Sciatic nerve (tissue), 2 donors: Measurements from ENCODE around the gene TNFRSF21. TPM values are rescaled to one million over a fixed set of nuclear protein-coding genes. Genes with fewer than 3 reads are reported as not detected.

Source experiments
- ATAC-seq: fragments of 200-7000 bp; cut with Tn5 transposase; one replicate; pipeline ENCODE4 v1.9.1; 2020; ENCODE audit warnings: mild to moderate bottlenecking, moderate library complexity
- DNase-seq: peaks from one replicate; pipeline ENCODE4 v3.0.0-alpha.2; 2020; ENCODE audit warnings: low spot score
- intact Hi-C: fragments of 100-400 bp; cut with DNase I; formaldehyde crosslinking; loops from one replicate; pipeline ENCODE4 v1.14.2; 2022
- total RNA-seq: library from RNA; stranded (reverse); fragmentation: NEBNext Ultra II Directional; extraction: Animal tissue kit (Norgen Biotek cat#: 25700); gene quantifications from one replicate; pipeline ENCODE4 v1.2.1, GENCODE V29; 2021
- donor health status: DM: no; HTN: no; CAD: no.
- donor health status: DM: no; HTN: no; CAD: no.

TNFRSF21 gene
- total RNA-seq, 1 donor from 2014 or later: 6.3 TPM

GRCh38 chr6:47197682-47198640 is 111.7 kb downstream of the TNFRSF21 start:
- no peak for ATAC-seq
- intact Hi-C loops: no loop called here
- DNase-seq: no peak

- intact Hi-C loops: no loop called here
- ATAC-seq (no peak), DNase-seq (no peak)
Measured at GRCh38 chr6:47196113-47196512, 113.6 kb downstream of the TNFRSF21 start.

- intact Hi-C loops: no loop called here
- ATAC-seq (no peak), DNase-seq (no peak)
Measured at GRCh38 chr6:47195011-47195650, 114.6 kb downstream of the TNFRSF21 start.

- intact Hi-C loops: no loop called here
- no peak for ATAC-seq
- no peak for DNase-seq
Measured at GRCh38 chr6:47188588-47189021, 121.1 kb downstream of the TNFRSF21 start.

GRCh38 chr6:47187893-47188587 is 121.7 kb downstream of the TNFRSF21 start:
- intact Hi-C loops: no loop called here

GRCh38 chr6:47187113-47187512 is 122.6 kb downstream of the TNFRSF21 start:
- ATAC-seq (no peak), DNase-seq (no peak)
- intact Hi-C loops: no loop called here

More at GRCh38 chr6:47187893-47188587, 121.7 kb downstream of the TNFRSF21 start:
- ATAC-seq (no peak), DNase-seq (no peak)

GRCh38 chr6:47182291-47182957 is 127.3 kb downstream of the TNFRSF21 start:
- DNase-seq (no peak), ATAC-seq (no peak)
- intact Hi-C loops: no loop called here

- intact Hi-C loops: no loop called here
- ATAC-seq (no peak), DNase-seq (no peak)
Measured at GRCh38 chr6:47181681-47182080, 128.0 kb downstream of the TNFRSF21 start.

Other genes with a start within 250 kb of the TNFRSF21 start
- 27.5 TPM for gene CD2AP, start 167.9 kb upstream of the TNFRSF21 start, total RNA-seq